Keratinocyte (primary cell): ENCODE measurements around the gene ACAP2. TPM values are rescaled to one million over a fixed set of nuclear protein-coding genes. Genes with fewer than 3 reads are reported as not detected.

ENCODE experiments used
- DNase-seq: peaks from one replicate; pipeline ENCODE4 v3.0.0-alpha.2; 2011; ENCODE audit warnings: low read depth, missing footprints, low spot score
- FAIRE-seq: peaks from 2 replicates; lab custom pipeline; 2011; peaks lifted over from hg19 to GRCh38; lab: Jason Lieb, UNC
- H2AFZ ChIP-seq: 2 replicates; pipeline ENCODE4 v1.6.0; 2012; ENCODE audit warnings: low read length, control low read depth, inconsistent platforms; ENCODE audit not compliant: control insufficient read depth
- H3K27ac ChIP-seq: 2 replicates; pipeline ENCODE4 v1.5.1; 2011; ENCODE audit warnings: low read length; ENCODE audit not compliant: control insufficient read depth, insufficient read depth
- H3K27me3 ChIP-seq: 3 replicates; pipeline ENCODE4 v1.6.0; 2011; ENCODE audit warnings: low read length; ENCODE audit not compliant: control insufficient read depth, insufficient read depth; ENCODE audit errors: extremely low read depth
- H3K36me3 ChIP-seq, 2 experiments: 2 replicates in 1 of 2; 3 replicates in 1 of 2; pipeline ENCODE4 v1.5.1; 2011; ENCODE audit warnings: low read length in 2 of 2, mild to moderate bottlenecking in 1 of 2; ENCODE audit not compliant: control insufficient read depth in 2 of 2, insufficient read depth in 2 of 2; ENCODE audit errors: extremely low read depth in 1 of 2
- H3K4me1 ChIP-seq: 3 replicates; pipeline ENCODE4 v1.5.1; 2011; ENCODE audit warnings: low read length; ENCODE audit not compliant: control insufficient read depth, insufficient read depth; ENCODE audit errors: extremely low read depth
- H3K4me2 ChIP-seq: 3 replicates; pipeline ENCODE4 v1.6.0; 2011; ENCODE audit warnings: low read depth, low read length; ENCODE audit not compliant: control insufficient read depth, insufficient read depth; ENCODE audit errors: extremely low read depth
- H3K4me3 ChIP-seq, 3 experiments: fragments of 200-600 bp in 1 of 3; sonication (generic) in 1 of 3; 2 replicates in 2 of 3; 3 replicates in 1 of 3; pipeline ENCODE4 v1.5.1; 2011 to 2016; ENCODE audit warnings: low read length in 3 of 3, mild to moderate bottlenecking in 3 of 3, control low read depth in 2 of 3, inconsistent platforms in 1 of 3, low read depth in 1 of 3, mixed read lengths in 1 of 3, mixed run types in 1 of 3, moderate library complexity in 1 of 3; ENCODE audit not compliant: control insufficient read depth in 2 of 3, insufficient read depth in 2 of 3; ENCODE audit errors: extremely low read depth in 1 of 3
- H3K79me2 ChIP-seq: 2 replicates; pipeline ENCODE4 v1.6.0; 2012; ENCODE audit warnings: low read length; ENCODE audit not compliant: control insufficient read depth, insufficient read depth
- H3K9ac ChIP-seq: 3 replicates; pipeline ENCODE4 v1.6.0; 2011; ENCODE audit warnings: low read length; ENCODE audit not compliant: control insufficient read depth, insufficient read depth; ENCODE audit errors: extremely low read depth
- H3K9me1 ChIP-seq: 3 replicates; pipeline ENCODE4 v1.6.0; 2011; ENCODE audit warnings: low read length; ENCODE audit not compliant: control insufficient read depth, insufficient read depth; ENCODE audit errors: extremely low read depth
- H3K9me3 ChIP-seq: 2 replicates; pipeline ENCODE4 v1.5.1; 2012; ENCODE audit warnings: low read depth, low read length; ENCODE audit not compliant: control insufficient read depth
- H4K20me1 ChIP-seq: 3 replicates; pipeline ENCODE4 v1.6.0; 2011; ENCODE audit warnings: low read length; ENCODE audit not compliant: control insufficient read depth, insufficient read depth; ENCODE audit errors: extremely low read depth
- CTCF ChIP-seq, 3 experiments: IDR thresholded peaks in 1 of 3; conservative IDR thresholded peaks in 1 of 3; optimal IDR thresholded peaks in 1 of 3; 2 replicates in 2 of 3; 3 replicates in 1 of 3; pipeline versions ENCODE3 to v1.5.1; 2011; ENCODE audit warnings: low read length in 3 of 3, mild to moderate bottlenecking in 3 of 3, moderate library complexity in 2 of 3, control low read depth in 1 of 3, inconsistent platforms in 1 of 3; ENCODE audit not compliant: insufficient read depth in 2 of 3; ENCODE audit errors: extremely low read depth in 1 of 3
- EZH2 ChIP-seq: IDR thresholded peaks from one replicate; pipeline ENCODE4 v1.6.1; 2012; ENCODE audit warnings: inconsistent platforms, mild to moderate bottlenecking, low read length, moderate library complexity
- dilution Hi-C: fragments of 300-500 bp; cut with MboI; formaldehyde crosslinking; loops from one replicate; pipeline ENCODE4 v1.7.0; 2020; ENCODE audit warnings: low sequenced_read_pairs; ENCODE audit not compliant: extremely low pct_ligation_motif_present
- polyA plus RNA-seq, 5 experiments: library from polyadenylated mRNA; depleted of rRNA in 3 of 5; stranded (reverse) in 3 of 5; stranded (forward) in 1 of 5; unstranded in 1 of 5; fragments of >200 nt; gene quantifications; 1 replicate in 1 of 5; 2 replicates in 3 of 5; 3 replicates in 1 of 5; pipeline versions ENCODE4 v1.2.1 to v1.2.3, GENCODE V29; 2011 to 2012; ENCODE audit warnings: missing spikeins in 2 of 5, low read depth in 1 of 5, low replicate concordance in 1 of 5

Gene ACAP2
- polyA plus RNA-seq, 1 donor (not counting 4 experiments of a cell fraction or from before 2014, with no cell fraction given), result 23.5 TPM

GRCh38 chr3:195395208-195395816 is 47.5 kb downstream of the ACAP2 start:
- no peaks in the 10 kb centered on the region for H3K36me3 ChIP-seq
- H3K9me1 ChIP-seq, result no peaks in the 10 kb centered on the region
- DNase-seq, result no peak
- H3K4me3 ChIP-seq, result no peak overlapping the region
- FAIRE-seq, result no peak
- H3K27ac ChIP-seq, result no peak overlapping the region
- H3K27me3 ChIP-seq, result no peaks in the 10 kb centered on the region
- no peaks in the 10 kb centered on the region for H3K9me3 ChIP-seq
- H3K4me1 ChIP-seq, result peaks cover 8% of the 10 kb centered on the region
- no peaks in the 10 kb centered on the region for H4K20me1 ChIP-seq
- no peak for TF ChIP-seq CTCF (optimal IDR thresholded peaks at IDR 0.05 in 1 of 3, IDR thresholded peaks at IDR 0.05 in 1 of 3, conservative IDR thresholded peaks at IDR 0.05 in 1 of 3; ENCODE audit: extremely low read depth in 1 of 3, insufficient read depth in 2 of 3, low read length in 3 of 3)
- no peak for TF ChIP-seq EZH2
- dilution Hi-C loops, result no loop called here
- no peak overlapping the region for H3K9ac ChIP-seq
- no peak overlapping the region for H3K4me2 ChIP-seq
- H3K79me2 ChIP-seq, result peaks cover 33% of the 10 kb centered on the region
- no peak overlapping the region for H2AFZ ChIP-seq

GRCh38 chr3:195394700-195395099 is 48.1 kb downstream of the ACAP2 start:
- H3K4me1 ChIP-seq, result peaks cover 8% of the 10 kb centered on the region
- no peaks in the 10 kb centered on the region for H3K27me3 ChIP-seq
- no peak overlapping the region for H2AFZ ChIP-seq
- no peaks in the 10 kb centered on the region for H3K9me3 ChIP-seq
- TF ChIP-seq EZH2 (no peak), CTCF (optimal IDR thresholded peaks at IDR 0.05 in 1 of 3, IDR thresholded peaks at IDR 0.05 in 1 of 3, conservative IDR thresholded peaks at IDR 0.05 in 1 of 3; ENCODE audit: extremely low read depth in 1 of 3, insufficient read depth in 2 of 3, low read length in 3 of 3) (no peak)
- H3K4me3 ChIP-seq, result no peak overlapping the region
- H3K4me2 ChIP-seq, result no peak overlapping the region
- no peaks in the 10 kb centered on the region for H3K9me1 ChIP-seq
- H3K9ac ChIP-seq, result no peak overlapping the region
- dilution Hi-C loops, result no loop called here
- FAIRE-seq (no peak), DNase-seq (no peak)
- no peak overlapping the region for H3K27ac ChIP-seq
- H3K36me3 ChIP-seq, result no peaks in the 10 kb centered on the region
- H3K79me2 ChIP-seq, result peaks cover 33% of the 10 kb centered on the region
- H4K20me1 ChIP-seq, result no peaks in the 10 kb centered on the region
